ENCODE results near the gene RDH5.

GRCh38 chr12:55694188-55694515, 26.0 kb upstream of the RDH5 start:
- TF ChIP-seq CTCF (IDR thresholded peaks at IDR 0.05) (no peak), POLR2A (IDR thresholded peaks at IDR 0.05) (no peak), POLR2AphosphoS5 (IDR thresholded peaks at IDR 0.05) (no peak)
